GM12872 (cell line): ENCODE data around the gene TSHZ2.

Experiments used
- TF ChIP-seq, protein P1 (sequence below): IDR thresholded peaks from 3 replicates; pipeline ENCODE4 v1.5.1; 2011; ENCODE audit warnings: low read depth, mild to moderate bottlenecking, low read length, moderate library complexity; ENCODE audit not compliant: insufficient read depth

Gene TSHZ2, protein sequence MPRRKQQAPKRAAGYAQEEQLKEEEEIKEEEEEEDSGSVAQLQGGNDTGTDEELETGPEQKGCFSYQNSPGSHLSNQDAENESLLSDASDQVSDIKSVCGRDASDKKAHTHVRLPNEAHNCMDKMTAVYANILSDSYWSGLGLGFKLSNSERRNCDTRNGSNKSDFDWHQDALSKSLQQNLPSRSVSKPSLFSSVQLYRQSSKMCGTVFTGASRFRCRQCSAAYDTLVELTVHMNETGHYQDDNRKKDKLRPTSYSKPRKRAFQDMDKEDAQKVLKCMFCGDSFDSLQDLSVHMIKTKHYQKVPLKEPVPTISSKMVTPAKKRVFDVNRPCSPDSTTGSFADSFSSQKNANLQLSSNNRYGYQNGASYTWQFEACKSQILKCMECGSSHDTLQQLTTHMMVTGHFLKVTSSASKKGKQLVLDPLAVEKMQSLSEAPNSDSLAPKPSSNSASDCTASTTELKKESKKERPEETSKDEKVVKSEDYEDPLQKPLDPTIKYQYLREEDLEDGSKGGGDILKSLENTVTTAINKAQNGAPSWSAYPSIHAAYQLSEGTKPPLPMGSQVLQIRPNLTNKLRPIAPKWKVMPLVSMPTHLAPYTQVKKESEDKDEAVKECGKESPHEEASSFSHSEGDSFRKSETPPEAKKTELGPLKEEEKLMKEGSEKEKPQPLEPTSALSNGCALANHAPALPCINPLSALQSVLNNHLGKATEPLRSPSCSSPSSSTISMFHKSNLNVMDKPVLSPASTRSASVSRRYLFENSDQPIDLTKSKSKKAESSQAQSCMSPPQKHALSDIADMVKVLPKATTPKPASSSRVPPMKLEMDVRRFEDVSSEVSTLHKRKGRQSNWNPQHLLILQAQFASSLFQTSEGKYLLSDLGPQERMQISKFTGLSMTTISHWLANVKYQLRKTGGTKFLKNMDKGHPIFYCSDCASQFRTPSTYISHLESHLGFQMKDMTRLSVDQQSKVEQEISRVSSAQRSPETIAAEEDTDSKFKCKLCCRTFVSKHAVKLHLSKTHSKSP (N-terminal part only)

DNA sequence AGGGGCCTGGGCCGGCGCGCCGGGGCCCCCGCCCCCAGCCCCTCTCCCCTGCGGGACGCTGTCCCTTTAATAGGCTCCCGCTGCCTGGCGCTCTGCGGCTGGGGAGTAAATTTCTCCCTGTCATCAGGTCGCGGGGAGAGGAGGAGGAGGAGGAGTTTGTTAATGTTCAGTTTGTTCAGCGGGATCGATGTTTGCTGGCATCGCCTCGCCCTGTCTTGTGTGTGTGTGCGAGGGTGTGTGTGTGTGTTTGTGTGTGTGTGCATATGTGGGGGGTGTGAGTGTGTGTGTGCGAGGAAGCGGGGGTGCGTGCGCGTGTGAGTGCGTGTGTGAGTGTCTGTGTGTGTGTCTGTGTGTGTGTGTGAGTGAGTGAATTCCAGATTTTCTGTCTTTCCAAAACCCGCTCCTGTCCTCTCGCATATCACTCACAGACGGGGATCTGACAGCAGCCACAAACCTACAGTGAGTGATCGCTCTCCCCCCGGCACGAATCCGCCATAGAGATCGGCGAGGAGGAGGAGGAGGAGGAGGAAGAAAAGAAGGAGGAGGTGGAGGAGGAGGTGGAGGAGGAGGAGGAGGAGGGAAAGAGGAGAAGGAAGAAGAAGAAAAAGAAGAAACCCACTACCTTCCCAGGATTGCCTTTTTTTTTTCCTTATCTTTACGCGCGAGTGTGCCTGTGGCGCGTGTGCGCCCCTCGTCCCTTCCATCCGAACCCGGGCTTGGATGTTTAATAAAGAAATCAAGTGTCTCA lies at the start of gene TSHZ2:
Gene TSHZ2 (plus strand): TSS at position 169 of the 748 bp plus-strand sequence. CDS start 936 bp downstream, outside the sequence.
- TF ChIP-seq, protein P1, sequence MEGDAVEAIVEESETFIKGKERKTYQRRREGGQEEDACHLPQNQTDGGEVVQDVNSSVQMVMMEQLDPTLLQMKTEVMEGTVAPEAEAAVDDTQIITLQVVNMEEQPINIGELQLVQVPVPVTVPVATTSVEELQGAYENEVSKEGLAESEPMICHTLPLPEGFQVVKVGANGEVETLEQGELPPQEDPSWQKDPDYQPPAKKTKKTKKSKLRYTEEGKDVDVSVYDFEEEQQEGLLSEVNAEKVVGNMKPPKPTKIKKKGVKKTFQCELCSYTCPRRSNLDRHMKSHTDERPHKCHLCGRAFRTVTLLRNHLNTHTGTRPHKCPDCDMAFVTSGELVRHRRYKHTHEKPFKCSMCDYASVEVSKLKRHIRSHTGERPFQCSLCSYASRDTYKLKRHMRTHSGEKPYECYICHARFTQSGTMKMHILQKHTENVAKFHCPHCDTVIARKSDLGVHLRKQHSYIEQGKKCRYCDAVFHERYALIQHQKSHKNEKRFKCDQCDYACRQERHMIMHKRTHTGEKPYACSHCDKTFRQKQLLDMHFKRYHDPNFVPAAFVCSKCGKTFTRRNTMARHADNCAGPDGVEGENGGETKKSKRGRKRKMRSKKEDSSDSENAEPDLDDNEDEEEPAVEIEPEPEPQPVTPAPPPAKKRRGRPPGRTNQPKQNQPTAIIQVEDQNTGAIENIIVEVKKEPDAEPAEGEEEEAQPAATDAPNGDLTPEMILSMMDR = no peak

DNA sequence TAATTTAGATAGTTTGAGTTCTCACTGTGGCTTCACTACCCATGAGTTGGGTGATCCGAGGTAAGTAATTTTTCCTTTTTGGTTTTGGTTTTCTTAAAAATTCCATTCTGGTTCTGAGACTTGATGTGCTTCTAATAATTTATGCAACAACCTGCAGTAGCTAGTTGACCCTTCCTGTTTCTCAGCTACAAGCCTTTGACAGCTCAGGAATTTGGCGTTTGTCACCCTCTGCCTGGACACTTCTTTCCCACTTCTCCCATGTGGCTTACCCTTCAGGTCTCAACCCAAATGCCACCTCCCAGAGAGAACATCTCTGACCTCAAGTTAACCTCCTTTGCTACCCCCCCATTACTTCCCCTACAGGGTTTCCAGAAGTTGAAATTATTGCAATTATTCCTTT lies 49.7 kb upstream of the TSHZ2 start:
- TF ChIP-seq, protein P1 = no peak

DNA sequence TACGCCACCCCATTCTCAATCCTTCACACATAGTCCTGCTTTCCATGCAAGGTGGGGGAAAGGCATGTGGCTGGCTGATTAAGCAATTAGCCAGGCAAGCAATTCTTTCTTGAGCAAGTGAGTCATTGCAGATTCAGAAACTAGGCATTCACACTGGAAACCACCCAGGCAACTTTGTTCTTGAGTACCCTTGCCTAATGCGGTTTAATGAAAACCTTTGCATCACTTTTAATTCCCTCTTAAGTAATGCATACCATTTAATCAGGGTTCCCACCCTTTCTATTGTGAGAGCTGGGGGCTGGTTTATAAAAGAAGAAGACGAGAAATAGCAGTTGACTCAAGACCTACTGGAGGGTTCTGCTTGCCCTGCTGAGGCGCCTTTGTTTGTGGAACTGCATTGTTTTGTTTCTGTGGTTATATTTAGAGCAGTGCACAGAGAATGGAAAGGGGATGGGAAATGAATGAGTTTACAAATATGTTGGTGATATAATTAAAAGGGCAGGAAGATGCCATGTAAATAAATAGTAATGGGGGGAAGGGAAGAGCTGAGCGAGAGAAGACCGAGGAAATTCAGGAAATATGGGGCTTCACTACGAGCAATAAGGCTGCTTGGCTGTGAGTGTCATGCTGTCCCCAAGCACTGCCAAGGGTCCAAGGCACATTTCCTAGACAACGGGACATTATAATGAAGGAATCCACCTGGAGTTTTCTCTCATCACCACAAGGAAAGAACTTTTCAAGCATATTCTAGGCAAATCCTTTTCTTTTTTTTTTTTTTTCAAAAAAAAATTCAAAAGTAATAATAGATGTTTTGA lies 48.8 kb upstream of the TSHZ2 start:
- TF ChIP-seq, protein P1 = no peak

DNA sequence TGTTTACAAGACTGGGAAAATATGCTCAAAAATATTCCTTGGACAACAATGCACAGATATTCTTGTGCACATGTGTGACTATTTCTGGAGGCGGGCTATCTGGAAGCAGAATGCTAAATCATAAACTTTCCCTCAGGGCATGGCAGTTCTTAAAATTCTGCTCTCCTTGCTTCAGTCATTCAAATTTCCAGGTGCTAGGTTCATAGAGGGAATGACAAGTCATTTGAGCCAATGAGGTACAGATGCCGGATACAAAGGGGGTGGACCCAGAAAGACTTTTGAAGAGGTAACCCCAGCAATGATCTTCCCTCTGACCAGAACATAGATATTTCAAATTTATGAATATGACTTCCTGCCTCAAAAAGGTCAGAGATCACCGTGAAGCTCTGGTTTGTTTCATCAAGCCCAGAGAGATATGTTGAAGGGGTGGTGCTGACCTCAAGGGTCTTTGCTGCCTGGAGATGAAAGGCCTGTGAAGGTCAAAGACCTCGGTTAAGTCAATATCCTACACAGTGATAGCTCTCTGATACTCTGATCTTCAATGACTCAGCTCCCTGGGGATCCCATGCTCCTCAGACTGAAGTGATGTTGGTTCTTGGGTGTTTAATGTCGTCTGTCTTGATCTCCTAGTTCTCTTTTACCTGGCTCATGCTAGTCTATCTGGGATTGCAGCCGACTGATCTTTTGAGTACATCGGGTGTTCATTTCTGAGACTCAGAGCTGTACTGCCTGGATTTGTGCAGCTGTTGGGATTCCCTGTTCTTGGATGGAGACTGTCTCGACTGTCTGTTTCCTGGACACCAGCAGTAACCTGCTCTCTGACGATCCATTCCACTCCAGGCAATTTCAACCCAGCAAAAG lies 47.5 kb upstream of the TSHZ2 start:
- TF ChIP-seq, protein P1 = no peak

DNA sequence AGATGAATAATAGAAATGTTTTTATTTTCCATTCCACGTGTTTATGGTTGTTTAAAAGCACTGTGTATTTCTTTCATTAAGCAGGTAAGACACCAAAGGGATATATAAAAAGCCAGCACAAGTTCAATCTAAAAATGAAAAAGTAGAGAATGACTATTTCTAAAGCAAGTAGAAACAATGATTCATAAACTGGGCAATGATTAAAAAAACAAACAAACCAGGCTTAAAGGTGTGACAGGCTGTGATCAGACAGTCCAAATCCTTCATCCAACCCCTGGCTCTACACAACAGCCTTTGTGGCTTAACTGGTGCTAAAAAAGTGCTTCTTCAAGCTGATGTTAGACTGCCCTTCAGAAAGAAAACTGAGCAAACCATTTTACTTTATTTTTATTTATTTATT lies 45.7 kb upstream of the TSHZ2 start:
- TF ChIP-seq, protein P1 = no peak

DNA sequence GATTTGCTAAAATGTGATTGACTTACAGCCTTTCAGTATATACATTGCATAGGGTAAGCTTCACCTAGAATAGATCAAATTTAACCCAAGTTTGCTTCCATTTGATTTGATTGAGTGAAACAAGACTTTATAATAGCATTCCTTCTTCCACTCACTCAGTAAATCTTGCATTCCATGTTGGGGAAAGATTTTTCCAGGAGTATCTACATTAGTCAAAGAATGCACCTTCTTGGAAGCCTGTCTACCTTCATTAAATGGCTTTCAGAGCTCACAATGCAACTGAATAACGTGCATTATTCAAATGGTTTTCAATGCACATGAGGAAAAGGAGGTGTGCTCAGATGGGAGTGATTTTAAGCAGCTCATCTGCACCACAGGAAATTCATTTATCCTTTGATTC lies 38.3 kb upstream of the TSHZ2 start:
- TF ChIP-seq, protein P1 = no peak
